ENCODE measurements around the gene SP3. TPM values are rescaled to one million over a fixed set of nuclear protein-coding genes. Genes with fewer than 3 reads are reported as not detected.
"Not testable (repeated sequence)": the region's sequence is repeated elsewhere in the genome, so short reads cannot be mapped to it uniquely, and the experiment has no call there.

The SP3 gene
- total RNA-seq, 1 donor from 2014 or later: 71.2 TPM

GRCh38 chr2:173891315-173892037 lies 73.7 kb downstream of the SP3 start:
- no peak for DNase-seq (ENCODE audit: low read depth in 2 of 2)

GRCh38 chr2:173889464-173889863 lies 75.7 kb downstream of the SP3 start:
- DNase-seq (ENCODE audit: low read depth in 2 of 2): not testable (repeated sequence)

GRCh38 chr2:173886613-173887012 lies 78.6 kb downstream of the SP3 start:
- DNase-seq (ENCODE audit: low read depth in 2 of 2): no peak

- DNase-seq (ENCODE audit: low read depth in 2 of 2): peak; percentile 10 to 61
Measured at GRCh38 chr2:173884025-173884802, 81.0 kb downstream of the SP3 start.

- DNase-seq (ENCODE audit: low read depth in 2 of 2): no peak
Measured at GRCh38 chr2:173881886-173882285, 83.3 kb downstream of the SP3 start.

GRCh38 chr2:173881461-173881860 lies 83.7 kb downstream of the SP3 start:
- DNase-seq (ENCODE audit: low read depth in 2 of 2): peak; percentile 63 to 79

- no peak for DNase-seq (ENCODE audit: low read depth in 2 of 2)
Measured at GRCh38 chr2:173880561-173880960, 84.6 kb downstream of the SP3 start.

GRCh38 chr2:173876833-173877413 lies 88.2 kb downstream of the SP3 start:
- DNase-seq (ENCODE audit: low read depth in 2 of 2): no peak

GRCh38 chr2:173874894-173875237 lies 90.3 kb downstream of the SP3 start:
- DNase-seq (ENCODE audit: low read depth in 2 of 2): no peak

GRCh38 chr2:173874003-173874893 lies 90.9 kb downstream of the SP3 start:
- DNase-seq (ENCODE audit: low read depth in 2 of 2): no peak

GRCh38 chr2:173872714-173873113 lies 92.5 kb downstream of the SP3 start:
- DNase-seq (ENCODE audit: low read depth in 2 of 2): no peak

- DNase-seq (ENCODE audit: low read depth in 2 of 2): no peak
Measured at GRCh38 chr2:173869244-173870229, 95.6 kb downstream of the SP3 start.

- no peak for DNase-seq (ENCODE audit: low read depth in 2 of 2)
Measured at GRCh38 chr2:173868406-173868805, 96.8 kb downstream of the SP3 start.

- DNase-seq (ENCODE audit: low read depth in 2 of 2): no peak
Measured at GRCh38 chr2:173866874-173867618, 98.1 kb downstream of the SP3 start.

GRCh38 chr2:173865971-173866873 lies 99.0 kb downstream of the SP3 start:
- no peak for DNase-seq (ENCODE audit: low read depth in 2 of 2)

GRCh38 chr2:173862612-173863217 lies 102.5 kb downstream of the SP3 start:
- DNase-seq (ENCODE audit: low read depth in 2 of 2): no peak

- no peak for DNase-seq (ENCODE audit: low read depth in 2 of 2)
Measured at GRCh38 chr2:173860566-173860965, 104.6 kb downstream of the SP3 start.

GRCh38 chr2:173860082-173860481 lies 105.1 kb downstream of the SP3 start:
- DNase-seq (ENCODE audit: low read depth in 2 of 2): no peak
